KBM-7 (cell line): ENCODE results near the gene GMNN.

Experiments used
- DNase-seq: peaks from one replicate; pipeline ENCODE4 v3.0.0-alpha.2; 2015
- in situ Hi-C: fragments of 300-500 bp; cut with MboI; formaldehyde crosslinking; loops from 2 replicates; pipeline ENCODE4 v1.14.3; 2020; ENCODE audit warnings: low sequenced_read_pairs, low pct_unique_long_range_greater_than_20kb, mixed read lengths

Gene GMNN

GRCh38 chr6:24832794-24833193 is 58.1 kb downstream of the GMNN start:
- in situ Hi-C loops, result no loop called here
- no peak for DNase-seq

- no peak for DNase-seq
- in situ Hi-C loops, result no loop called here
These were observed 59.1 kb downstream of the GMNN start for GRCh38 chr6:24833711-24834386.
